HepG2 (cell line): Measurements from ENCODE around the gene RGS10. TPM values are rescaled to one million over a fixed set of nuclear protein-coding genes. Genes with fewer than 3 reads are reported as not detected.

Source experiments
- AGO2 ChIP-seq: fragments of 200-400 bp; formaldehyde crosslinking; optimal IDR thresholded peaks from 2 replicates; pipeline ENCODE3; 2017; ENCODE audit warnings: mild to moderate bottlenecking, low read depth, low read length, moderate library complexity
- ATF1 ChIP-seq: IDR thresholded peaks from 2 replicates; pipeline ENCODE4 v1.6.1; 2016; ENCODE audit warnings: mild to moderate bottlenecking, control low read depth
- CTCF ChIP-seq: sonication (generic); formaldehyde crosslinking; IDR thresholded peaks from 2 replicates; pipeline ENCODE4 v1.5.0; 2020; ENCODE audit warnings: mild to moderate bottlenecking, missing genetic modification reagents, moderate library complexity
- FOXP4 ChIP-seq: sonication (generic); formaldehyde crosslinking; IDR thresholded peaks from 2 replicates; pipeline ENCODE4 v1.4.0; 2020; ENCODE audit warnings: missing genetic modification reagents
- KLF15 ChIP-seq: sonication (generic); formaldehyde crosslinking; IDR thresholded peaks from 2 replicates; pipeline ENCODE4 v1.8.1; 2023; ENCODE audit warnings: borderline replicate concordance, mild to moderate bottlenecking, inconsistent platforms, missing genetic modification reagents, mixed read lengths
- MAFK ChIP-seq, 2 experiments: IDR thresholded peaks in 1 of 2; conservative IDR thresholded peaks in 1 of 2; 2 replicates each; pipeline ENCODE4 v1.6.1; 2011; ENCODE audit warnings: improper control_type of control experiment in 2 of 2, low read length in 2 of 2
- RBM22 ChIP-seq: fragments of 200-400 bp; formaldehyde crosslinking; optimal IDR thresholded peaks from 2 replicates; pipeline ENCODE3; 2017; ENCODE audit warnings: mild to moderate bottlenecking, low read length, moderate library complexity
- SAP130 ChIP-seq: IDR thresholded peaks from 2 replicates; pipeline ENCODE4 v1.6.1; 2016; ENCODE audit warnings: low read depth
- STAT5B ChIP-seq: sonication (generic); formaldehyde crosslinking; IDR thresholded peaks from 2 replicates; pipeline ENCODE4 v1.4.0; 2020; ENCODE audit warnings: missing genetic modification reagents
- TAF15 ChIP-seq: fragments of 200-400 bp; formaldehyde crosslinking; IDR thresholded peaks from one replicate; pipeline ENCODE4 v1.6.1; 2018; ENCODE audit warnings: mild to moderate bottlenecking, low read depth, low read length; ENCODE audit not compliant: poor library complexity, severe bottlenecking
- TOE1 ChIP-seq: sonication (generic); formaldehyde crosslinking; IDR thresholded peaks from 2 replicates; pipeline ENCODE4 v1.4.0; 2020; ENCODE audit warnings: mild to moderate bottlenecking, missing genetic modification reagents
- ZNF138 ChIP-seq: sonication (generic); formaldehyde crosslinking; IDR thresholded peaks from 2 replicates; pipeline ENCODE4 v1.5.0; 2020; ENCODE audit warnings: mild to moderate bottlenecking, low read depth, missing genetic modification reagents
- ZNF142 ChIP-seq: sonication (generic); formaldehyde crosslinking; IDR thresholded peaks from 2 replicates; pipeline ENCODE4 v1.4.0; 2020; ENCODE audit warnings: missing genetic modification reagents
- ZNF879 ChIP-seq: sonication (generic); formaldehyde crosslinking; IDR thresholded peaks from 2 replicates; pipeline ENCODE4 v1.8.1; 2023; ENCODE audit warnings: missing genetic modification reagents
- ZXDC ChIP-seq: sonication (generic); formaldehyde crosslinking; IDR thresholded peaks from 2 replicates; pipeline ENCODE4 v1.5.0; 2020; ENCODE audit warnings: mild to moderate bottlenecking, missing genetic modification reagents
- polyA plus RNA-seq, 8 experiments: library from polyadenylated mRNA; depleted of rRNA in 3 of 8; stranded (reverse) in 7 of 8; unstranded in 1 of 8; fragments of >200 nt; fragmentation: Illumina TruSeq in 4 of 8; extraction: Trizol in 4 of 8; gene quantifications; 2 replicates each; pipeline versions ENCODE4 v1.2.1 to v1.2.3, GENCODE V29; 2011 to 2016; ENCODE audit warnings: low read depth in 4 of 8, missing spikeins in 1 of 8, mixed read lengths in 1 of 8; ENCODE audit not compliant: insufficient read depth in 1 of 8
- total RNA-seq, 5 experiments: library from RNA; depleted of rRNA; stranded (reverse); fragments of >200 nt; fragmentation: Illumina TruSeq; extraction: Trizol; gene quantifications; 2 replicates each; pipeline ENCODE4 v1.2.3, GENCODE V29; 2016; ENCODE audit warnings: low read depth in 1 of 5

Gene RGS10
- total and polyA plus RNA-seq, 2 of the 13 experiments (the other 11 are each of a cell fraction or from before 2014, with no cell fraction given) = 1.7 to 5.1 TPM

GRCh38 chr10:119536508-119537025 lies 6.0 kb downstream of the RGS10 start (continued):
- no peak for TF ChIP-seq FOXP4 (CRISPR knock-in tag)
- TF ChIP-seq STAT5B = no peak
- no peak for TF ChIP-seq RBM22
- TF ChIP-seq CTCF = no peak
- TF ChIP-seq MAFK (conservative IDR thresholded peaks at IDR 0.05 in 1 of 2, IDR thresholded peaks at IDR 0.05 in 1 of 2; ENCODE audit: low read length in 2 of 2) = no peak
- TF ChIP-seq TAF15 = no peak
- no peak for TF ChIP-seq ZNF138 (CRISPR knock-in tag)
- TF ChIP-seq SAP130 = no peak
- no peak for TF ChIP-seq ATF1 (CRISPR knock-in tag)
- no peak for TF ChIP-seq TOE1 (CRISPR knock-in tag)
- TF ChIP-seq AGO2 = no peak
- no peak for TF ChIP-seq ZNF142 (CRISPR knock-in tag)
- no peak for TF ChIP-seq ZNF879 (CRISPR knock-in tag)
- no peak for TF ChIP-seq KLF15 (CRISPR knock-in tag)
- no peak for TF ChIP-seq ZXDC
